ENCODE results near the gene ATOH1. TPM values are rescaled to one million over a fixed set of nuclear protein-coding genes. Genes with fewer than 3 reads are reported as not detected.

The ATOH1 gene
- total RNA-seq, 1 experiment from 2014 or later, result 0.61 TPM

DNA sequence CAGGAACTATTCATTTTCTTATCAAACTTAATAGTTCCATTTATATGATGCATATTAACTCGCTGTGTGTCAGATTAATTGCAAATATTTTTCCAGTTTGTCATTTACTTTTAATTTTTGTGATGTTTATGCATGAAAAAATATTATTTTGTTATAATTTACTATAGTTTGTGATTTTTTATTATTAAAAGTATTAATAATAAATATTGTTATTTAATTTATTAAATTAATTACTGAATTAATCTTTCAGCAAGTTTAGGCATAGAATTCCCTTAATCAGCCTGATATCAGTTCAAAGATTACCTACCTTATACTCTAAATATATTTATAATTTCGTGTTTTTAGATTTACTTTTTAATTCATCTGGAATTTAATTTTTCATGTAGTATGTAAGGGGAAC is 15.5 kb upstream of the ATOH1 start:
- POLR2A ChIA-PET, result no interaction called here

DNA sequence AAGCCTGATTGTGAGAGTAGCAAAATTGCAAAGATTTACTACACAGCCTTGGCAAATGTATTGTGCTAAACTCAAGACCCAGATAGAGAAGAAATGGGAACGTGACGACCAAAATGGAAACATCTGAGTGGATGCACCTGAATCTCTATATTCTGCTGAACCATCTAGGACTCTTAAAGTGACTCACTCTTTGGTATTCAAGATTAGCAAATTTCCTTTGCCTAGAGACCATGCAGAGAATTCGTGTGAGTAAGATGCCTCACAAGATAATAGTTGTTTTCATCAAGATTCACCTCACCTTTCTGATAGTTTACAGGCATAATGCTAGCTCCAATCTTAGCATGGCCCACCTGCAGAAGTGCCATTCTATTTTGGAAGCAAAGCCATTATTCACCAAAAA is 14.4 kb upstream of the ATOH1 start:
- Mint-ChIP-seq H3K27me3 (ENCODE audit: low read depth) (peaks cover 3% of the 10 kb centered on the region; the same call in 1 of the 2 replicates), H3K36me3 (no peaks in the 10 kb centered on the region), H3K4me3 (no peak overlapping the region), H3K4me1 (peaks cover 13% of the 10 kb centered on the region), H3K9me3 (no peaks in the 10 kb centered on the region), H3K27ac (no peak overlapping the region)
- ATAC-seq (no peak), DNase-seq (ENCODE audit: low spot score) (no peak)
- TF ChIP-seq JUN (CRISPR knock-in tag; IDR thresholded peaks at IDR 0.05) (no peak), MYBL2 (CRISPR knock-in tag; IDR thresholded peaks at IDR 0.05) (no peak), ZNF416 (CRISPR knock-in tag; IDR thresholded peaks at IDR 0.05) (no peak), ZNF219 (CRISPR knock-in tag; IDR thresholded peaks at IDR 0.05; ENCODE audit: borderline replicate concordance) (no peak), NFE2L1 (CRISPR knock-in tag; IDR thresholded peaks at IDR 0.05) (no peak), PRRX2 (CRISPR knock-in tag; IDR thresholded peaks at IDR 0.05) (no peak), TEAD1 (CRISPR knock-in tag; IDR thresholded peaks at IDR 0.05) (no peak), TP53 (CRISPR knock-in tag; IDR thresholded peaks at IDR 0.05) (no peak), ATF1 (CRISPR knock-in tag; IDR thresholded peaks at IDR 0.05) (no peak)
- TF ChIP-seq, protein P1, sequence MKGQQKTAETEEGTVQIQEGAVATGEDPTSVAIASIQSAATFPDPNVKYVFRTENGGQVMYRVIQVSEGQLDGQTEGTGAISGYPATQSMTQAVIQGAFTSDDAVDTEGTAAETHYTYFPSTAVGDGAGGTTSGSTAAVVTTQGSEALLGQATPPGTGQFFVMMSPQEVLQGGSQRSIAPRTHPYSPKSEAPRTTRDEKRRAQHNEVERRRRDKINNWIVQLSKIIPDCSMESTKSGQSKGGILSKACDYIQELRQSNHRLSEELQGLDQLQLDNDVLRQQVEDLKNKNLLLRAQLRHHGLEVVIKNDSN (CRISPR knock-in tag; IDR thresholded peaks at IDR 0.05), result no peak
- TF ChIP-seq, protein P2, sequence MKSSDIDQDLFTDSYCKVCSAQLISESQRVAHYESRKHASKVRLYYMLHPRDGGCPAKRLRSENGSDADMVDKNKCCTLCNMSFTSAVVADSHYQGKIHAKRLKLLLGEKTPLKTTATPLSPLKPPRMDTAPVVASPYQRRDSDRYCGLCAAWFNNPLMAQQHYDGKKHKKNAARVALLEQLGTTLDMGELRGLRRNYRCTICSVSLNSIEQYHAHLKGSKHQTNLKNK (CRISPR knock-in tag; IDR thresholded peaks at IDR 0.05), result no peak
- CTCF ChIA-PET, result interaction anchor here (1.0 to 1.2 kb wide), 2 partner anchors 13 to 15 kb away, joined by 3 read pairs; partner anchors contain the start of gene ATOH1
- POLR2A ChIA-PET, result no interaction called here

More for the DNA sequence above, 15.5 kb upstream of the ATOH1 start:
- no peaks in the 10 kb centered on the region for H3K36me3 Mint-ChIP-seq
- DNase-seq (ENCODE audit: low spot score), result no peak
- H3K27ac Mint-ChIP-seq, result no peak overlapping the region
- TF ChIP-seq HMGA2 (CRISPR knock-in tag; IDR thresholded peaks at IDR 0.05) (peak; percentile 90; the same call in 1 of the 2 replicates), SMAD4 (CRISPR knock-in tag; IDR thresholded peaks at IDR 0.05) (no peak), JAZF1 (CRISPR knock-in tag; IDR thresholded peaks at IDR 0.05) (no peak), NR1H2 (CRISPR knock-in tag; IDR thresholded peaks at IDR 0.05) (no peak), GTF2I (CRISPR knock-in tag; conservative IDR thresholded peaks at IDR 0.05) (no peak)
- TF ChIP-seq, protein P3, sequence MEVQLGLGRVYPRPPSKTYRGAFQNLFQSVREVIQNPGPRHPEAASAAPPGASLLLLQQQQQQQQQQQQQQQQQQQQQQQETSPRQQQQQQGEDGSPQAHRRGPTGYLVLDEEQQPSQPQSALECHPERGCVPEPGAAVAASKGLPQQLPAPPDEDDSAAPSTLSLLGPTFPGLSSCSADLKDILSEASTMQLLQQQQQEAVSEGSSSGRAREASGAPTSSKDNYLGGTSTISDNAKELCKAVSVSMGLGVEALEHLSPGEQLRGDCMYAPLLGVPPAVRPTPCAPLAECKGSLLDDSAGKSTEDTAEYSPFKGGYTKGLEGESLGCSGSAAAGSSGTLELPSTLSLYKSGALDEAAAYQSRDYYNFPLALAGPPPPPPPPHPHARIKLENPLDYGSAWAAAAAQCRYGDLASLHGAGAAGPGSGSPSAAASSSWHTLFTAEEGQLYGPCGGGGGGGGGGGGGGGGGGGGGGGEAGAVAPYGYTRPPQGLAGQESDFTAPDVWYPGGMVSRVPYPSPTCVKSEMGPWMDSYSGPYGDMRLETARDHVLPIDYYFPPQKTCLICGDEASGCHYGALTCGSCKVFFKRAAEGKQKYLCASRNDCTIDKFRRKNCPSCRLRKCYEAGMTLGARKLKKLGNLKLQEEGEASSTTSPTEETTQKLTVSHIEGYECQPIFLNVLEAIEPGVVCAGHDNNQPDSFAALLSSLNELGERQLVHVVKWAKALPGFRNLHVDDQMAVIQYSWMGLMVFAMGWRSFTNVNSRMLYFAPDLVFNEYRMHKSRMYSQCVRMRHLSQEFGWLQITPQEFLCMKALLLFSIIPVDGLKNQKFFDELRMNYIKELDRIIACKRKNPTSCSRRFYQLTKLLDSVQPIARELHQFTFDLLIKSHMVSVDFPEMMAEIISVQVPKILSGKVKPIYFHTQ (CRISPR knock-in tag; IDR thresholded peaks at IDR 0.05), result no peak
- TF ChIP-seq, protein P4, sequence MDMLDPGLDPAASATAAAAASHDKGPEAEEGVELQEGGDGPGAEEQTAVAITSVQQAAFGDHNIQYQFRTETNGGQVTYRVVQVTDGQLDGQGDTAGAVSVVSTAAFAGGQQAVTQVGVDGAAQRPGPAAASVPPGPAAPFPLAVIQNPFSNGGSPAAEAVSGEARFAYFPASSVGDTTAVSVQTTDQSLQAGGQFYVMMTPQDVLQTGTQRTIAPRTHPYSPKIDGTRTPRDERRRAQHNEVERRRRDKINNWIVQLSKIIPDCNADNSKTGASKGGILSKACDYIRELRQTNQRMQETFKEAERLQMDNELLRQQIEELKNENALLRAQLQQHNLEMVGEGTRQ (CRISPR knock-in tag; IDR thresholded peaks at IDR 0.05), result no peak
- no peak overlapping the region for H3K4me3 Mint-ChIP-seq
- peaks cover 13% of the 10 kb centered on the region for H3K4me1 Mint-ChIP-seq
- CTCF ChIA-PET, result interaction anchor here (1.0 kb wide), 1 partner anchor 15 kb away, joined by 3 read pairs; no protein-coding TSS in a partner anchor
- H3K9me3 Mint-ChIP-seq, result no peaks in the 10 kb centered on the region
- peaks cover 3% of the 10 kb centered on the region; the same call in 1 of the 2 replicates for H3K27me3 Mint-ChIP-seq (ENCODE audit: low read depth)
- ATAC-seq, result no peak

DNA sequence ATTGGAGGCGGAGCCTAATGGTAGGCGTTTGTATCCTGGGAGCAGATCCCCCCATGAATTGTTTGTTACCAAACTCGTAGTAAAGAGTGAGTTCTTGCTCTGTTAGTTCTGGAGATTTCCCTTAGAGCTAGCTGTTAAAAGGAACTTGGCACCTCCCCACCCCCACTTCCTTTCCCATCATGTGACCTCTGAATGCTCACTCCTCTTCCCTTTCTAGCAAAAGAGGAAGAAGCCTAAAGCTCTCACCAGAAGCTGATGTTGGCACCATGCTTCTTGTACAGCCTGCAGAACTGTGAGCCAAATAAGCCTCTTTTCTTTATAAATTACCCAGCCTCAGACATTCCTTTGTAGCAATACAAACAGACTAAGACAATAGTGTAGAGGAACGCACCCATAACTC is 13.8 kb upstream of the ATOH1 start:
- peak; percentile 41 for ATAC-seq
- POLR2A ChIA-PET, result no interaction called here
- Mint-ChIP-seq H3K27ac (no peak overlapping the region; the same call in 1 of the 2 replicates), H3K4me1 (peaks cover 13% of the 10 kb centered on the region), H3K4me3 (no peak overlapping the region), H3K36me3 (no peaks in the 10 kb centered on the region), H3K27me3 (ENCODE audit: low read depth) (peaks cover 3% of the 10 kb centered on the region), H3K9me3 (no peaks in the 10 kb centered on the region)
- TF ChIP-seq, protein P4 (CRISPR knock-in tag; IDR thresholded peaks at IDR 0.05), result peak; percentile 82
- no peak for TF ChIP-seq TEAD4 (CRISPR knock-in tag; IDR thresholded peaks at IDR 0.05)
- TF ChIP-seq, protein P1 (CRISPR knock-in tag; IDR thresholded peaks at IDR 0.05), result peak; percentile 70
- DNase-seq (ENCODE audit: low spot score), result no peak
- CTCF ChIA-PET, result interaction anchor here (1.0 to 1.7 kb wide), 3 partner anchors 13 to 312 kb away, joined by 3 to 7 read pairs (median 3); partner anchors contain the start of gene ATOH1
